ENCODE results near the gene PDHX.

Gene PDHX

GRCh38 chr11:34990916-34991315, 74.5 kb downstream of the PDHX start:
- H3K27ac ChIP-seq (ENCODE audit: low read length) = no peak overlapping the region
- H3K4me3 ChIP-seq (ENCODE audit: low read length in 2 of 2) = no peak overlapping the region
- no peaks in the 10 kb centered on the region for H3K9me3 ChIP-seq (ENCODE audit: control insufficient read depth in 2 of 2, low read length in 2 of 2)
- H3K27me3 ChIP-seq (ENCODE audit: control insufficient read depth in 1 of 2, insufficient read depth in 2 of 2, low read length in 2 of 2) = no peaks in the 10 kb centered on the region
- no peaks in the 10 kb centered on the region for H3K4me1 ChIP-seq (ENCODE audit: control insufficient read depth, insufficient read depth, low read length)
- H3K36me3 ChIP-seq (ENCODE audit: control insufficient read depth in 2 of 2, insufficient read depth in 2 of 2, low read length in 2 of 2) = peaks cover 5% of the 10 kb centered on the region in 2 donors
- no peak overlapping the region for H3K9ac ChIP-seq (ENCODE audit: low read length in 2 of 2)

- Histone ChIP-seq H3K36me3 (ENCODE audit: control insufficient read depth in 2 of 2, insufficient read depth in 2 of 2, low read length in 2 of 2) (peaks cover 0 to 5% of the 10 kb centered on the region in 2 donors), H3K9ac (ENCODE audit: low read length in 2 of 2) (no peak overlapping the region), H3K4me3 (ENCODE audit: low read length in 2 of 2) (no peak overlapping the region), H3K27me3 (ENCODE audit: control insufficient read depth in 1 of 2, insufficient read depth in 2 of 2, low read length in 2 of 2) (no peaks in the 10 kb centered on the region), H3K27ac (ENCODE audit: low read length) (no peak overlapping the region), H3K4me1 (ENCODE audit: control insufficient read depth, insufficient read depth, low read length) (no peaks in the 10 kb centered on the region), H3K9me3 (ENCODE audit: control insufficient read depth in 2 of 2, low read length in 2 of 2) (no peaks in the 10 kb centered on the region)
These were observed 78.4 kb downstream of the PDHX start for GRCh38 chr11:34994854-34995253.

- Histone ChIP-seq H3K36me3 (ENCODE audit: control insufficient read depth in 2 of 2, insufficient read depth in 2 of 2, low read length in 2 of 2) (peaks cover 0 to 5% of the 10 kb centered on the region in 2 donors), H3K4me1 (ENCODE audit: control insufficient read depth, insufficient read depth, low read length) (no peaks in the 10 kb centered on the region), H3K9ac (ENCODE audit: low read length in 2 of 2) (no peak overlapping the region), H3K4me3 (ENCODE audit: low read length in 2 of 2) (no peak overlapping the region), H3K27ac (ENCODE audit: low read length) (no peak overlapping the region), H3K27me3 (ENCODE audit: control insufficient read depth in 1 of 2, insufficient read depth in 2 of 2, low read length in 2 of 2) (no peaks in the 10 kb centered on the region), H3K9me3 (ENCODE audit: control insufficient read depth in 2 of 2, low read length in 2 of 2) (no peaks in the 10 kb centered on the region)
These were observed 80.5 kb downstream of the PDHX start for GRCh38 chr11:34996958-34997357.

- peaks cover 0 to 5% of the 10 kb centered on the region in 2 donors for H3K36me3 ChIP-seq (ENCODE audit: control insufficient read depth in 2 of 2, insufficient read depth in 2 of 2, low read length in 2 of 2)
- H3K4me3 ChIP-seq (ENCODE audit: low read length in 2 of 2) = no peak overlapping the region
- no peaks in the 10 kb centered on the region for H3K4me1 ChIP-seq (ENCODE audit: control insufficient read depth, insufficient read depth, low read length)
- H3K27me3 ChIP-seq (ENCODE audit: control insufficient read depth in 1 of 2, insufficient read depth in 2 of 2, low read length in 2 of 2) = no peaks in the 10 kb centered on the region
- no peak overlapping the region for H3K9ac ChIP-seq (ENCODE audit: low read length in 2 of 2)
- no peaks in the 10 kb centered on the region for H3K9me3 ChIP-seq (ENCODE audit: control insufficient read depth in 2 of 2, low read length in 2 of 2)
- no peak overlapping the region for H3K27ac ChIP-seq (ENCODE audit: low read length)
These were observed 81.6 kb downstream of the PDHX start for GRCh38 chr11:34997952-34998528.

GRCh38 chr11:34999453-34999852, 83.0 kb downstream of the PDHX start:
- Histone ChIP-seq H3K27ac (ENCODE audit: low read length) (no peak overlapping the region), H3K4me3 (ENCODE audit: low read length in 2 of 2) (no peak overlapping the region)

GRCh38 chr11:35003186-35003585, 86.8 kb downstream of the PDHX start:
- peaks cover 2% of the 10 kb centered on the region for H3K4me1 ChIP-seq (ENCODE audit: control insufficient read depth, insufficient read depth, low read length)
- H3K9me3 ChIP-seq (ENCODE audit: control insufficient read depth in 2 of 2, low read length in 2 of 2) = no peaks in the 10 kb centered on the region
- H3K36me3 ChIP-seq (ENCODE audit: control insufficient read depth in 2 of 2, insufficient read depth in 2 of 2, low read length in 2 of 2) = no peaks in the 10 kb centered on the region

More at GRCh38 chr11:34999453-34999852, 83.0 kb downstream of the PDHX start:
- Histone ChIP-seq H3K9me3 (ENCODE audit: control insufficient read depth in 2 of 2, low read length in 2 of 2) (no peaks in the 10 kb centered on the region), H3K36me3 (ENCODE audit: control insufficient read depth in 2 of 2, insufficient read depth in 2 of 2, low read length in 2 of 2) (peaks cover 0 to 5% of the 10 kb centered on the region in 2 donors), H3K9ac (ENCODE audit: low read length in 2 of 2) (no peak overlapping the region), H3K27me3 (ENCODE audit: control insufficient read depth in 1 of 2, insufficient read depth in 2 of 2, low read length in 2 of 2) (no peaks in the 10 kb centered on the region), H3K4me1 (ENCODE audit: control insufficient read depth, insufficient read depth, low read length) (peaks cover 2% of the 10 kb centered on the region)

GRCh38 chr11:35003658-35004057, 87.2 kb downstream of the PDHX start:
- Histone ChIP-seq H3K4me1 (ENCODE audit: control insufficient read depth, insufficient read depth, low read length) (peaks cover 2% of the 10 kb centered on the region), H3K27ac (ENCODE audit: low read length) (no peak overlapping the region), H3K9ac (ENCODE audit: low read length in 2 of 2) (no peak overlapping the region), H3K4me3 (ENCODE audit: low read length in 2 of 2) (no peak overlapping the region), H3K36me3 (ENCODE audit: control insufficient read depth in 2 of 2, insufficient read depth in 2 of 2, low read length in 2 of 2) (no peaks in the 10 kb centered on the region), H3K27me3 (ENCODE audit: control insufficient read depth in 1 of 2, insufficient read depth in 2 of 2, low read length in 2 of 2) (no peaks in the 10 kb centered on the region), H3K9me3 (ENCODE audit: control insufficient read depth in 2 of 2, low read length in 2 of 2) (no peaks in the 10 kb centered on the region)

More at GRCh38 chr11:35003186-35003585, 86.8 kb downstream of the PDHX start:
- Histone ChIP-seq H3K4me3 (ENCODE audit: low read length in 2 of 2) (no peak overlapping the region), H3K27me3 (ENCODE audit: control insufficient read depth in 1 of 2, insufficient read depth in 2 of 2, low read length in 2 of 2) (no peaks in the 10 kb centered on the region), H3K27ac (ENCODE audit: low read length) (no peak overlapping the region), H3K9ac (ENCODE audit: low read length in 2 of 2) (no peak overlapping the region)

GRCh38 chr11:35005141-35005780, 88.8 kb downstream of the PDHX start:
- Histone ChIP-seq H3K9me3 (ENCODE audit: control insufficient read depth in 2 of 2, low read length in 2 of 2) (no peaks in the 10 kb centered on the region), H3K9ac (ENCODE audit: low read length in 2 of 2) (no peak overlapping the region), H3K4me1 (ENCODE audit: control insufficient read depth, insufficient read depth, low read length) (peaks cover 2% of the 10 kb centered on the region), H3K36me3 (ENCODE audit: control insufficient read depth in 2 of 2, insufficient read depth in 2 of 2, low read length in 2 of 2) (no peaks in the 10 kb centered on the region), H3K4me3 (ENCODE audit: low read length in 2 of 2) (no peak overlapping the region), H3K27me3 (ENCODE audit: control insufficient read depth in 1 of 2, insufficient read depth in 2 of 2, low read length in 2 of 2) (no peaks in the 10 kb centered on the region), H3K27ac (ENCODE audit: low read length) (no peak overlapping the region)

- H3K27ac ChIP-seq (ENCODE audit: low read length) = no peak overlapping the region
These were observed 90.1 kb downstream of the PDHX start for GRCh38 chr11:35006389-35007128.

GRCh38 chr11:35007277-35007676, 90.9 kb downstream of the PDHX start:
- H3K9ac ChIP-seq (ENCODE audit: low read length in 2 of 2) = no peak overlapping the region
- no peaks in the 10 kb centered on the region for H3K27me3 ChIP-seq (ENCODE audit: control insufficient read depth in 1 of 2, insufficient read depth in 2 of 2, low read length in 2 of 2)
- peaks cover 2% of the 10 kb centered on the region for H3K4me1 ChIP-seq (ENCODE audit: control insufficient read depth, insufficient read depth, low read length)
- H3K9me3 ChIP-seq (ENCODE audit: control insufficient read depth in 2 of 2, low read length in 2 of 2) = no peaks in the 10 kb centered on the region
- H3K27ac ChIP-seq (ENCODE audit: low read length) = no peak overlapping the region
- H3K4me3 ChIP-seq (ENCODE audit: low read length in 2 of 2) = no peak overlapping the region
- no peaks in the 10 kb centered on the region for H3K36me3 ChIP-seq (ENCODE audit: control insufficient read depth in 2 of 2, insufficient read depth in 2 of 2, low read length in 2 of 2)

More at GRCh38 chr11:35006389-35007128, 90.1 kb downstream of the PDHX start:
- Histone ChIP-seq H3K9me3 (ENCODE audit: control insufficient read depth in 2 of 2, low read length in 2 of 2) (no peaks in the 10 kb centered on the region), H3K36me3 (ENCODE audit: control insufficient read depth in 2 of 2, insufficient read depth in 2 of 2, low read length in 2 of 2) (no peaks in the 10 kb centered on the region), H3K4me1 (ENCODE audit: control insufficient read depth, insufficient read depth, low read length) (peaks cover 2% of the 10 kb centered on the region), H3K27me3 (ENCODE audit: control insufficient read depth in 1 of 2, insufficient read depth in 2 of 2, low read length in 2 of 2) (no peaks in the 10 kb centered on the region), H3K4me3 (ENCODE audit: low read length in 2 of 2) (no peak overlapping the region), H3K9ac (ENCODE audit: low read length in 2 of 2) (no peak overlapping the region)
